Frontal cortex (tissue), 4 donors: ENCODE data around the gene TEKT3. TPM values are rescaled to one million over a fixed set of nuclear protein-coding genes. Genes with fewer than 3 reads are reported as not detected.

Source experiments
- DNase-seq, 2 donors: peaks; one replicate each; pipeline ENCODE4 v3.0.0; 2012; ENCODE audit warnings: low spot score in 2 of 2
- FAIRE-seq: peaks from 2 replicates; lab custom pipeline; 2012; peaks lifted over from hg19 to GRCh38; lab: Jason Lieb, UNC
- total RNA-seq: library from RNA; depleted of rRNA; stranded (reverse); fragments of >200 nt; gene quantifications from one replicate; pipeline ENCODE4 v1.2.3, GENCODE V29; 2014
- donor health status: control.
- donor health status: control.
- donor health status: control.

Gene TEKT3
- total RNA-seq, 1 donor from 2014 or later = 1.2 TPM

- FAIRE-seq (no peak), DNase-seq (no peak)
Observed at GRCh38 chr17:15303268-15303667, 38.1 kb downstream of the TEKT3 start.

GRCh38 chr17:15301845-15302244 lies 39.6 kb downstream of the TEKT3 start:
- FAIRE-seq (no peak), DNase-seq (no peak)

GRCh38 chr17:15298176-15298575 lies 43.2 kb downstream of the TEKT3 start:
- DNase-seq (no peak), FAIRE-seq (no peak)

GRCh38 chr17:15293558-15293957 lies 47.8 kb downstream of the TEKT3 start:
- FAIRE-seq (no peak), DNase-seq (no peak)

GRCh38 chr17:15291674-15292361 lies 49.6 kb downstream of the TEKT3 start:
- FAIRE-seq = no peak
- no peak for DNase-seq

- FAIRE-seq (no peak), DNase-seq (no peak)
Observed at GRCh38 chr17:15290605-15291004, 50.8 kb downstream of the TEKT3 start.

- no peak for FAIRE-seq
- DNase-seq = no peak
Observed at GRCh38 chr17:15289285-15290183, 51.9 kb downstream of the TEKT3 start.

GRCh38 chr17:15288859-15289258 lies 52.5 kb downstream of the TEKT3 start:
- FAIRE-seq (no peak), DNase-seq (no peak)

GRCh38 chr17:15287538-15288267 lies 53.7 kb downstream of the TEKT3 start:
- DNase-seq (no peak), FAIRE-seq (no peak)

- FAIRE-seq (no peak), DNase-seq (no peak)
Observed at GRCh38 chr17:15285466-15285865, 55.9 kb downstream of the TEKT3 start.

- FAIRE-seq (no peak), DNase-seq (no peak)
Observed at GRCh38 chr17:15284537-15284936, 56.9 kb downstream of the TEKT3 start.

GRCh38 chr17:15284107-15284506 lies 57.3 kb downstream of the TEKT3 start:
- no peak for FAIRE-seq
- DNase-seq = no peak

GRCh38 chr17:15281909-15282308 lies 59.5 kb downstream of the TEKT3 start:
- DNase-seq (no peak), FAIRE-seq (no peak)

GRCh38 chr17:15278924-15279477 lies 62.4 kb downstream of the TEKT3 start:
- no peak for FAIRE-seq

GRCh38 chr17:15278380-15278779 lies 63.0 kb downstream of the TEKT3 start:
- DNase-seq (no peak), FAIRE-seq (no peak)

More at GRCh38 chr17:15278924-15279477, 62.4 kb downstream of the TEKT3 start:
- no peak for DNase-seq

GRCh38 chr17:15274017-15274416 lies 67.4 kb downstream of the TEKT3 start:
- FAIRE-seq (no peak), DNase-seq (no peak)

- FAIRE-seq (no peak), DNase-seq (no peak)
Observed at GRCh38 chr17:15273141-15273793, 68.1 kb downstream of the TEKT3 start.

GRCh38 chr17:15271741-15272140 lies 69.7 kb downstream of the TEKT3 start:
- no peak for DNase-seq
- no peak for FAIRE-seq

GRCh38 chr17:15270628-15271381 lies 70.6 kb downstream of the TEKT3 start:
- DNase-seq (no peak), FAIRE-seq (no peak)
